Breast epithelium (tissue), 3 donors: ENCODE results near the gene ATP2B2.

Experiments used
- POLR2A ChIP-seq: fragments of 450-650 bp; IDR thresholded peaks from one replicate; pipeline ENCODE4 v1.6.1; 2016; ENCODE audit warnings: antibody characterized with exemption, mild to moderate bottlenecking, moderate library complexity
- POLR2AphosphoS5 ChIP-seq, 3 donors: sonication (generic); formaldehyde crosslinking; IDR thresholded peaks; one replicate each; pipeline ENCODE4 v1.6.1; 2017; ENCODE audit warnings: antibody characterized with exemption in 3 of 3
- TF ChIP-seq, protein P1 (sequence below), 3 donors: fragments of 450-650 bp; IDR thresholded peaks; one replicate each; pipeline ENCODE4 v1.5.1; 2016 to 2017; ENCODE audit warnings: antibody characterized with exemption in 3 of 3, mild to moderate bottlenecking in 3 of 3, moderate library complexity in 3 of 3

DNA sequence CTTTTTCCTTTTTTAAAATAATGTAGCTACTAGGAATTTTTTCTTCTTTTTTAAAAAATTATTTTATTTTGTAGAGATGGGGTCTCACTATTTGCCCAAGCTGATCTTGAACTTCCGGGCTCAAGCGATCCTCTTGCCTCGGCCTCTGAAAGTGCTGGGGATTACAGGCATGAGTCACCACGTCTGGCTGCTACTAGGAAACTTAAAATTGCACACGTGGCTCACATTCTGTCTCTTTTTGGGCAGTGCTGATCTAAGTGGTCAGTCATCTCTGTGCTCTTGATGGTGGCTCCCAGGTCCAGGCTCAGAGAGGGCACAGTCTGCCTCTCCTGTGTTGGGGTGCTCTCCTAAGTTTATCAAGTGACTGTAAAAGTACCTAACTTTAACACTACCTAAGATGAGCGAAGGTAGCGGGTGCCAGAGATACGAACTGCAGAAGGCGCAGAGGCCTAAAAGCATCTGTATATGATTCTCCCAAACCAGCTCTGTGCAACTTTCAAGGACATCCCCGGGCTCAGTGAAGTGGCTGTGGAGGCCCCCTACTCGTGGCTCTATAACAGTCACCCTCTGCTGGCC, 131.6 kb downstream of the ATP2B2 start:
- TF ChIP-seq, protein P1, sequence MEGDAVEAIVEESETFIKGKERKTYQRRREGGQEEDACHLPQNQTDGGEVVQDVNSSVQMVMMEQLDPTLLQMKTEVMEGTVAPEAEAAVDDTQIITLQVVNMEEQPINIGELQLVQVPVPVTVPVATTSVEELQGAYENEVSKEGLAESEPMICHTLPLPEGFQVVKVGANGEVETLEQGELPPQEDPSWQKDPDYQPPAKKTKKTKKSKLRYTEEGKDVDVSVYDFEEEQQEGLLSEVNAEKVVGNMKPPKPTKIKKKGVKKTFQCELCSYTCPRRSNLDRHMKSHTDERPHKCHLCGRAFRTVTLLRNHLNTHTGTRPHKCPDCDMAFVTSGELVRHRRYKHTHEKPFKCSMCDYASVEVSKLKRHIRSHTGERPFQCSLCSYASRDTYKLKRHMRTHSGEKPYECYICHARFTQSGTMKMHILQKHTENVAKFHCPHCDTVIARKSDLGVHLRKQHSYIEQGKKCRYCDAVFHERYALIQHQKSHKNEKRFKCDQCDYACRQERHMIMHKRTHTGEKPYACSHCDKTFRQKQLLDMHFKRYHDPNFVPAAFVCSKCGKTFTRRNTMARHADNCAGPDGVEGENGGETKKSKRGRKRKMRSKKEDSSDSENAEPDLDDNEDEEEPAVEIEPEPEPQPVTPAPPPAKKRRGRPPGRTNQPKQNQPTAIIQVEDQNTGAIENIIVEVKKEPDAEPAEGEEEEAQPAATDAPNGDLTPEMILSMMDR (IDR thresholded peaks at IDR 0.05) = no peak
- TF ChIP-seq POLR2AphosphoS5 (IDR thresholded peaks at IDR 0.05) (no peak), POLR2A (no peak)
